ENCODE results near the gene LRMDA. TPM values are rescaled to one million over a fixed set of nuclear protein-coding genes. Genes with fewer than 3 reads are reported as not detected.

The LRMDA gene
- total RNA-seq, 1 donor from 2014 or later: 5.2 TPM

DNA sequence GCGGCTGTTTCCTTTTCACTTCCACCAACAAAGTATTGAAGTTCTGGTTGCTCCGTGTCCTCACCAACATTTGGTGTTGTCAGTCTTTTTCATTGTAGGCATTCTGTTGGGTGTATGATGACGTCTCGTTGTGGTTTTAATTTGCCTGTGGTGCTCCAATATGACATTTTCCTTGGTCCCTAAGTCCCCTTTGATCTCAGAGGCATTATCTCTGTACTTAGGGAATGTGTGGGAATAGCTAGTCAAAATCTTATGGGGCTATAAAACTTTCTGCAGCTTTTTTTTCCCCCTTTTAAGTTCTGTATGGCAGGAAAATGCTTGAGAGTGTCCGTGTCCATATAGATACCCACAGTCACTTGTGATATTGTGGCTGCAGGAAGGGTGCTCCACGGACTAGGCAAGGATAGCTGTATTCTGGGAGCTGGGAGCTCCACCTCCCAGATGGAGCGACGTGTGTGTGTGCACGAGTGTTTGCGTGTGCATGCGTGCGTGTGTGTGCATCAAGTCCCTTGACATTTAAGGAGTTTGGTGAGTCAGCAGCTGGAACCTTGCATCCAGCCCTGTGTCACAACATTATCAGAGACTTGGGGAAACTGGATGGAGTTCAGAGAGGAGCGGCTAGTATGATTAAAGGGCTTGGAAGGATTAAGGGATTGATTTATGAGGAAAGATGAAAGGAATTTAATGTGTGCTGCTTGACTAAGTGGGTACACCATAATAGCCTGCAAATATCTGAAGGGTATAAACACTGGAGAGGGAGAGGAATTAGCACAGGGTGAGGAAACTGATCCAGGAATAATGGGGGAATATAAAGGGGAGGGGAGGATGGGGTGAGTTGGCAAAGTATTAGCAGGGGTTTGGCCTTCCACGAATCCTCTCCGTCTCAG lies 66.8 kb downstream of the LRMDA start:
- H3F3A ChIP-seq (ENCODE audit: low read depth): no peaks in the 10 kb centered on the region
- Mint-ChIP-seq H3K4me3 (no peak overlapping the region), H3K4me1 (peaks cover 8% of the 10 kb centered on the region), H3K27me3 (ENCODE audit: insufficient read depth, low read depth) (peaks cover 6% of the 10 kb centered on the region), H3K36me3 (no peaks in the 10 kb centered on the region), H3K27ac (no peak overlapping the region), H3K9me3 (peaks cover 4% of the 10 kb centered on the region)
- H3K9me3 ChIP-seq (ENCODE audit: low read depth): no peaks in the 10 kb centered on the region
- no peak overlapping the region for H2AFZ ChIP-seq (replicated peaks)
- H3K27me3 ChIP-seq: no peaks in the 10 kb centered on the region
- DNase-seq (ENCODE audit: low spot score): no peak
- no peaks in the 10 kb centered on the region for H3K4me1 ChIP-seq
- H3K4me2 ChIP-seq: no peak overlapping the region
- no peaks in the 10 kb centered on the region for H3K79me2 ChIP-seq (ENCODE audit: low read depth)
- TF ChIP-seq CTCF (IDR thresholded peaks at IDR 0.05) (no peak), EZH2phosphoT487 (IDR thresholded peaks at IDR 0.05) (no peak), EZH2 (IDR thresholded peaks at IDR 0.05) (no peak)
- no peaks in the 10 kb centered on the region for H3K36me3 ChIP-seq
- H3K4me3 ChIP-seq: no peak overlapping the region
- no peak overlapping the region for H3K9ac ChIP-seq
- H3K27ac ChIP-seq: no peak overlapping the region
- H4K20me1 ChIP-seq (ENCODE audit: low read depth): no peaks in the 10 kb centered on the region

- no peak overlapping the region for H2AFZ ChIP-seq (replicated peaks)
- Mint-ChIP-seq H3K4me1 (peaks cover 8% of the 10 kb centered on the region), H3K27ac (peak overlapping the region; percentile 59), H3K4me3 (no peak overlapping the region), H3K9me3 (peaks cover 4% of the 10 kb centered on the region), H3K36me3 (no peaks in the 10 kb centered on the region), H3K27me3 (ENCODE audit: insufficient read depth, low read depth) (peaks cover 6% of the 10 kb centered on the region)
- no peak for DNase-seq (ENCODE audit: low spot score)
- H3K27me3 ChIP-seq: no peaks in the 10 kb centered on the region
- H3K36me3 ChIP-seq: no peaks in the 10 kb centered on the region
- H3F3A ChIP-seq (ENCODE audit: low read depth): no peaks in the 10 kb centered on the region
- no peak overlapping the region for H3K27ac ChIP-seq
- H3K79me2 ChIP-seq (ENCODE audit: low read depth): no peaks in the 10 kb centered on the region
- no peak overlapping the region for H3K4me2 ChIP-seq
- no peaks in the 10 kb centered on the region for H3K9me3 ChIP-seq (ENCODE audit: low read depth)
- H4K20me1 ChIP-seq (ENCODE audit: low read depth): no peaks in the 10 kb centered on the region
- TF ChIP-seq CTCF (IDR thresholded peaks at IDR 0.05) (no peak), EZH2phosphoT487 (IDR thresholded peaks at IDR 0.05) (no peak), EZH2 (IDR thresholded peaks at IDR 0.05) (no peak)
- H3K4me1 ChIP-seq: no peaks in the 10 kb centered on the region
- H3K9ac ChIP-seq: no peak overlapping the region
- no peak overlapping the region for H3K4me3 ChIP-seq
Observed at GRCh38 chr10:75498884-75499350, 67.5 kb downstream of the LRMDA start.

DNA sequence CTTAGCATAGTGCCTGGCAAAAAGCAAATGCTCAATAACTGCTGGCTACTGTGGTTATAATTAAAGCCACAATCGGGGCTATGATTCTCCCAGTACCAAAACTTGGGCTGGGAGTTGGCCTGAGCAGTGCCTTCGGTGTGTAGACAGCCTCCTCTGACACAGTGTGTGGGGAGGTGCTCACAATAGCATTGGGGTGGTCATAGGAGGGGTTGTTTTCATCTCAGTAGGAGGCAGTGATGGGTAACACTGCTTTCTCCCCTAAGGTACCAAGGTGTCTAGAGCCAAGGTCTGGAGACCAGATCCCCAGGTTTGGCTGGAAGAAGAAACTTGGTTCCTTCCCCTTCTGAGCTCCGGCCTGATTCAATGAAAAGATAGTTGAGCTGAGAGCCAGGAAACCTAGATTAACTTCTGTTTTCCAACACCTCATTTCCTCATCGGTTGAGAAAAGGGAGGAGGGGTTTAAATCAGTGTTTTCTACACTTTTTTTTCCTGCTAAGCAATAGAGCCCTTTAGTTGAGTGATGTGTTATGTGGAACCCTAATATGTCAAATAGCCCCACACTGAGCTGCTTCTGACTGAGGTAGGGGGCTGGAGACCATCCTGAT lies 68.2 kb downstream of the LRMDA start:
- Mint-ChIP-seq H3K27ac (no peak overlapping the region), H3K9me3 (peaks cover 4% of the 10 kb centered on the region), H3K4me1 (peaks cover 8% of the 10 kb centered on the region), H3K27me3 (ENCODE audit: insufficient read depth, low read depth) (peaks cover 6% of the 10 kb centered on the region), H3K4me3 (no peak overlapping the region), H3K36me3 (no peaks in the 10 kb centered on the region)
- Histone ChIP-seq H3K79me2 (ENCODE audit: low read depth) (no peaks in the 10 kb centered on the region), H3F3A (ENCODE audit: low read depth) (no peaks in the 10 kb centered on the region), H3K9ac (no peak overlapping the region), H2AFZ (replicated peaks) (no peak overlapping the region), H3K4me2 (no peak overlapping the region), H3K36me3 (no peaks in the 10 kb centered on the region), H3K4me1 (no peaks in the 10 kb centered on the region), H4K20me1 (ENCODE audit: low read depth) (no peaks in the 10 kb centered on the region), H3K27ac (no peak overlapping the region), H3K9me3 (ENCODE audit: low read depth) (no peaks in the 10 kb centered on the region), H3K4me3 (no peak overlapping the region), H3K27me3 (no peaks in the 10 kb centered on the region)
- TF ChIP-seq CTCF (IDR thresholded peaks at IDR 0.05) (no peak), EZH2phosphoT487 (IDR thresholded peaks at IDR 0.05) (no peak), EZH2 (IDR thresholded peaks at IDR 0.05) (no peak)
- DNase-seq (ENCODE audit: low spot score): no peak

Data from neural progenitor cell (in vitro differentiated cells).